CD14-positive monocyte (primary cell): ENCODE measurements around the gene ICAM2. TPM values are rescaled to one million over a fixed set of nuclear protein-coding genes. Genes with fewer than 3 reads are reported as not detected.

Experiments
- DNase-seq, 3 donors: peaks; one replicate each; pipeline ENCODE4 v3.0.0-alpha.2; 2011 to 2022
- H2AFZ ChIP-seq: 2 replicates; pipeline ENCODE4 v1.6.0; 2012; ENCODE audit warnings: mild to moderate bottlenecking, low read depth, low read length, inconsistent platforms; ENCODE audit not compliant: insufficient read depth, poor library complexity, severe bottlenecking
- H3K27ac ChIP-seq, 2 donors: 1 replicate in 1 of 2; 2 replicates in 1 of 2; pipeline ENCODE4 v1.5.1; 2012 to 2013; ENCODE audit warnings: low read length in 2 of 2, control low read depth in 1 of 2, inconsistent platforms in 1 of 2, low read depth in 1 of 2, mild to moderate bottlenecking in 1 of 2
- H3K27me3 ChIP-seq, 2 donors: one replicate each; pipeline versions ENCODE4 v1.6.0 to v1.6.1; 2011 to 2013; ENCODE audit warnings: low read length in 2 of 2; ENCODE audit not compliant: control insufficient read depth in 2 of 2, insufficient read depth in 2 of 2
- H3K36me3 ChIP-seq, 2 donors: replicated peaks in 1 of 2; 1 replicate in 1 of 2; 2 replicates in 1 of 2; pipeline versions ENCODE4 v1.5.1 to v1.6.1; 2012 to 2013; ENCODE audit warnings: low read length in 2 of 2, control low read depth in 1 of 2, inconsistent platforms in 1 of 2, mild to moderate bottlenecking in 1 of 2; ENCODE audit not compliant: insufficient read depth in 2 of 2, control insufficient read depth in 1 of 2
- H3K4me1 ChIP-seq, 2 donors: 1 replicate in 1 of 2; 2 replicates in 1 of 2; pipeline versions ENCODE4 v1.5.1 to v1.6.1; 2012 to 2013; ENCODE audit warnings: low read length in 2 of 2, control low read depth in 1 of 2, inconsistent platforms in 1 of 2, mild to moderate bottlenecking in 1 of 2, moderate library complexity in 1 of 2; ENCODE audit not compliant: insufficient read depth in 2 of 2, control insufficient read depth in 1 of 2
- H3K4me2 ChIP-seq: replicated peaks from 2 replicates; pipeline ENCODE3; 2012; ENCODE audit warnings: low read length, moderate library complexity, mild to moderate bottlenecking; ENCODE audit not compliant: poor library complexity, severe bottlenecking; ENCODE audit errors: extremely low read depth
- H3K4me3 ChIP-seq, 3 experiments: fragments of 200-600 bp in 1 of 3; sonication (generic) in 1 of 3; replicated peaks in 1 of 3; 1 replicate in 2 of 3; 2 replicates in 1 of 3; pipeline ENCODE4 v1.5.1; 2011 to 2013; ENCODE audit warnings: low read length in 3 of 3, mild to moderate bottlenecking in 3 of 3, control low read depth in 2 of 3, low read depth in 2 of 3, inconsistent platforms in 1 of 3, moderate library complexity in 1 of 3
- H3K79me2 ChIP-seq: 2 replicates; pipeline ENCODE4 v1.6.0; 2012; ENCODE audit warnings: mild to moderate bottlenecking, control low read depth, inconsistent platforms, low read length, moderate library complexity; ENCODE audit not compliant: insufficient read depth
- H3K9ac ChIP-seq: 2 replicates; pipeline ENCODE4 v1.6.0; 2017; ENCODE audit warnings: low read length, mild to moderate bottlenecking; ENCODE audit not compliant: insufficient read depth, poor library complexity, severe bottlenecking
- H3K9me3 ChIP-seq, 2 donors: replicated peaks in 1 of 2; 1 replicate in 1 of 2; 2 replicates in 1 of 2; pipeline versions ENCODE4 v1.5.1 to v1.6.1; 2012 to 2013; ENCODE audit warnings: low read length in 2 of 2, control low read depth in 1 of 2; ENCODE audit not compliant: control insufficient read depth in 1 of 2, insufficient read depth in 1 of 2
- H4K20me1 ChIP-seq: 2 replicates; pipeline ENCODE4 v1.6.0; 2012; ENCODE audit warnings: mild to moderate bottlenecking, low read length, control low read depth, moderate library complexity; ENCODE audit not compliant: insufficient read depth
- H3K27ac Mint-ChIP-seq, 7 donors: one replicate each; pipeline ENCODE4 v1.8.0; 2020; ENCODE audit warnings: mild to moderate bottlenecking in 7 of 7, mixed read lengths in 7 of 7, moderate library complexity in 6 of 7, inconsistent platforms in 2 of 7
- H3K27me3 Mint-ChIP-seq, 3 donors: one replicate each; pipeline ENCODE4 v1.8.0; 2021 to 2022; ENCODE audit warnings: low read depth in 3 of 3, mild to moderate bottlenecking in 3 of 3, mixed read lengths in 3 of 3, moderate library complexity in 3 of 3, inconsistent platforms in 1 of 3
- H3K36me3 Mint-ChIP-seq, 2 donors: one replicate each; pipeline ENCODE4 v1.8.0; 2020; ENCODE audit warnings: mixed read lengths in 2 of 2, inconsistent platforms in 1 of 2, mild to moderate bottlenecking in 1 of 2
- H3K4me1 Mint-ChIP-seq: one replicate; pipeline ENCODE4 v1.8.0; 2020; ENCODE audit warnings: mild to moderate bottlenecking, mixed read lengths
- H3K4me3 Mint-ChIP-seq, 2 donors: one replicate each; pipeline ENCODE4 v1.8.0; 2020; ENCODE audit warnings: mild to moderate bottlenecking in 2 of 2, mixed read lengths in 2 of 2, moderate library complexity in 1 of 2
- H3K9me3 Mint-ChIP-seq, 7 donors: one replicate each; pipeline ENCODE4 v1.8.0; 2020 to 2022; ENCODE audit warnings: mixed read lengths in 7 of 7, mild to moderate bottlenecking in 6 of 7, moderate library complexity in 6 of 7, inconsistent platforms in 2 of 7
- WGBS: methylation state at CpG from one replicate; pipeline ENCODE4 v1.1.5; 2013; ENCODE audit warnings: missing lambda C conversion rate; ENCODE audit not compliant: insufficient coverage; 5-methylcytosine and 5-hydroxymethylcytosine counted together
- intact Hi-C, 2 donors: fragments of 100-400 bp; cut with micrococcal nuclease; formaldehyde crosslinking; loops; one replicate each; pipeline versions ENCODE4 v1.15.0 to v1.15.1; 2023
- polyA plus RNA-seq, 3 donors: library from polyadenylated mRNA; depleted of rRNA in 1 of 3; unstranded in 2 of 3; stranded (reverse) in 1 of 3; fragments of 300-500 nt in 2 of 3; fragments of >200 nt in 1 of 3; fragmentation: Illumina TruSeq in 2 of 3; gene quantifications; 1 replicate in 2 of 3; 2 replicates in 1 of 3; pipeline ENCODE4 v1.2.3, GENCODE V29; 2012 to 2021
- TF ChIP-seq, protein P1 (sequence below): fragments of 200-600 bp; IDR thresholded peaks from one replicate; pipeline ENCODE4 v1.8.0; 2022; ENCODE audit warnings: antibody characterized with exemption, mild to moderate bottlenecking

Gene ICAM2
- polyA plus RNA-seq, 3 donors = 111 to 186 (median 174) TPM

DNA sequence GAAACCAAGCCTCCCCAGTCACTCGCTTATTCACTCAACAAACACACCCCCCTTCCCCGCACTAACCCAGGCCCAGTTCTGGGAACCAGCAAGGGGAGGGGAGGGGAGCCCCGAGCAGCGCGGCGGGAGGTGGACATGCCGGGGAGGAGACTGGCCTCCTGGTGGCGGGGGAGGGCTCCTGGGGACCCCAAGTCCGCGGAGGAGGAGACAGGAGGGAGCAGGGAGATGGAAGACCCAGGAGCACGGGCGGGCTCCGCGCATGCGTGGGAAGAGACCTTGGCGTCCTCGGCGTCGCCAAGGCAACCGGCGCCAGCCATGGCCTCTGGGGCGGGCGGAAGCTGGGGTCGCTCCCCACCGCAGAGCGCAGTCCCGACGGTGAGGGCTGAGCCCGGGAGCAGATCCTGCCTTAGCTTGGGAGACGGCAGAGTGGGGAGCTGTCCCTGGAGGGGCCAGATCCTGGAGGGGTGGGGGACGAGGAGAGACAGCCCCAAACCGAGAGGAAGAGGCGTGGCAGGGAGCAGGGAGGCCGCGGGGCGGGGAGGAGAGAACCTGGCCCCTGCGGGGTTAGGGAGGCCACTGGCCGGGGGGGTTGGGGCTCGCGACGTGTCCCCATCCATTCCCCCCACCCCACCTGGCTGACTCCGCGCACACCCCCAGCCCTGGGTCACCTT, 22.2 kb downstream of the ICAM2 start, which contains the start of gene PRR29:
Gene PRR29 (plus strand): TSS at position 302 of the 671 bp plus-strand sequence. CDS start 14 bp downstream, at position 316.
- Histone ChIP-seq H3K9me3 (no peaks in the 10 kb centered on the region), H3K4me1 (peaks cover 47 to 48% of the 10 kb centered on the region in 2 donors), H4K20me1 (no peaks in the 10 kb centered on the region), H3K4me3 (peak within 1 kb of the TSS; percentile 57 to 84 (median 61)), H3K36me3 (peaks cover 12% of the 10 kb centered on the region in 2 donors), H3K27me3 (peaks cover 8 to 36% of the 10 kb centered on the region in 2 donors), H3K4me2 (peak within 1 kb of the TSS; percentile 98), H3K79me2 (no peaks in the 10 kb centered on the region), H3K27ac (no peak within 1 kb of the TSS), H3K9ac (peak within 1 kb of the TSS; percentile 12), H2AFZ (peak within 1 kb of the TSS; percentile 87)
- 1% methylated on average over 29 of the region's 43 CpGs for WGBS
- Mint-ChIP-seq H3K27me3 (peaks cover 32 to 50% (median 45%) of the 10 kb centered on the region in 3 donors), H3K36me3 (peaks cover 7 to 11% of the 10 kb centered on the region in 2 donors), H3K4me3 (peak within 1 kb of the TSS; percentile 88 to 95), H3K27ac (peak within 1 kb of the TSS in 2 of 7 donors; percentile 55 to 73), H3K9me3 (peaks cover 0 to 13% (median 1%) of the 10 kb centered on the region in 7 donors), H3K4me1 (peaks cover 43% of the 10 kb centered on the region)
- peak; percentile 51 to 71 (median 69) for DNase-seq
- intact Hi-C loops = no loop called here
- TF ChIP-seq, protein P1, sequence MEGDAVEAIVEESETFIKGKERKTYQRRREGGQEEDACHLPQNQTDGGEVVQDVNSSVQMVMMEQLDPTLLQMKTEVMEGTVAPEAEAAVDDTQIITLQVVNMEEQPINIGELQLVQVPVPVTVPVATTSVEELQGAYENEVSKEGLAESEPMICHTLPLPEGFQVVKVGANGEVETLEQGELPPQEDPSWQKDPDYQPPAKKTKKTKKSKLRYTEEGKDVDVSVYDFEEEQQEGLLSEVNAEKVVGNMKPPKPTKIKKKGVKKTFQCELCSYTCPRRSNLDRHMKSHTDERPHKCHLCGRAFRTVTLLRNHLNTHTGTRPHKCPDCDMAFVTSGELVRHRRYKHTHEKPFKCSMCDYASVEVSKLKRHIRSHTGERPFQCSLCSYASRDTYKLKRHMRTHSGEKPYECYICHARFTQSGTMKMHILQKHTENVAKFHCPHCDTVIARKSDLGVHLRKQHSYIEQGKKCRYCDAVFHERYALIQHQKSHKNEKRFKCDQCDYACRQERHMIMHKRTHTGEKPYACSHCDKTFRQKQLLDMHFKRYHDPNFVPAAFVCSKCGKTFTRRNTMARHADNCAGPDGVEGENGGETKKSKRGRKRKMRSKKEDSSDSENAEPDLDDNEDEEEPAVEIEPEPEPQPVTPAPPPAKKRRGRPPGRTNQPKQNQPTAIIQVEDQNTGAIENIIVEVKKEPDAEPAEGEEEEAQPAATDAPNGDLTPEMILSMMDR = no peak

DNA sequence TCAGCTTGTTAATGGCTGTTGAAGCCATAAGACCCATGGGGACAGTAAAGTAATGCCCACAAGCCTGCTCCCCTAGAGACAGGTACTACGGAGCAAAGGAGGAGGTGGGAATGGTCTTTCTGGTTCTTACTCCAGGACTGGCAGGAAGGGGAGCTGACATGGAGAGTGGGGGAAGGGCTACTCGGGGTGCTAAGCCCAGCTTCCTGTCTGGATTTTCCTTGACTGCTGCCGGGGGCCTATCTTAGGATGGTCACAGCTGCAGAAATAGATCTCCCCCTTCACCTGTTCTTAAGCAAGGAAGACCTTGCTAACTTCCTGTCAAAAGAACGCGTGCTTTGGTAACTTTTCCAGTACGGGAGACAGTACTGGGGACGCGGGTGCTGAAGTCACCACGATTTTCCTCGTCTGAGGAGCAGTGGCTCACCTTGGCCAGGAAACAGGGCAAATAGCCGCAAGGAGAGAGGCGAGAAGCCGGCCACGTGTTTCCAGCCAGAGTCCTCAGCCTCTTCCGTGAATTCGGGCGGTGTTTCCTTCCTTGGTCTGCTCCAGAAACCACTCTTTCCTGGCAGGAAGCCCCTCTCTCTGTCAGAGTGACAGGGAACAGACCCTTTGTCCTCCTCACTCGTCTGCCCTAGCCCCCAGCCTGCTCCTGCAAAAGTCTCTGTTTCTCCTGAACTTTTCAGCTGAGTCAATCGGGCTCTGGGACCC, 22.9 kb downstream of the ICAM2 start:
- Mint-ChIP-seq H3K27ac (peak overlapping the region in 1 of 7 donors; percentile 46), H3K4me1 (peaks cover 46% of the 10 kb centered on the region), H3K27me3 (peaks cover 33 to 50% (median 45%) of the 10 kb centered on the region in 3 donors), H3K9me3 (peaks cover 0 to 13% (median 3%) of the 10 kb centered on the region in 7 donors), H3K36me3 (peaks cover under 1 to 4% of the 10 kb centered on the region in 2 donors), H3K4me3 (peak overlapping the region; percentile 88 to 95)
- intact Hi-C loops = no loop called here
- Histone ChIP-seq H3K9me3 (no peaks in the 10 kb centered on the region), H3K4me2 (peak overlapping the region; percentile 98), H3K9ac (no peak overlapping the region), H3K79me2 (no peaks in the 10 kb centered on the region), H3K36me3 (peaks cover 5 to 6% of the 10 kb centered on the region in 2 donors), H3K27ac (no peak overlapping the region), H2AFZ (peak overlapping the region; percentile 87), H3K4me3 (peak overlapping the region; percentile 57 to 84 (median 61)), H3K4me1 (peaks cover 47 to 48% of the 10 kb centered on the region in 2 donors), H4K20me1 (no peaks in the 10 kb centered on the region), H3K27me3 (peaks cover 8 to 36% of the 10 kb centered on the region in 2 donors)
- WGBS = 15% methylated on average over 17 of the region's 19 CpGs
- DNase-seq = no peak
- TF ChIP-seq, protein P1 = no peak
